Fibroblast of skin of left quadriceps (primary cell): ENCODE results near the gene MPRIP.

Source experiments
- DNase-seq, 2 experiments: peaks; one replicate each; pipeline ENCODE4 v3.0.0-alpha.2; 2013; ENCODE audit warnings: low read depth in 2 of 2

MPRIP gene

DNA sequence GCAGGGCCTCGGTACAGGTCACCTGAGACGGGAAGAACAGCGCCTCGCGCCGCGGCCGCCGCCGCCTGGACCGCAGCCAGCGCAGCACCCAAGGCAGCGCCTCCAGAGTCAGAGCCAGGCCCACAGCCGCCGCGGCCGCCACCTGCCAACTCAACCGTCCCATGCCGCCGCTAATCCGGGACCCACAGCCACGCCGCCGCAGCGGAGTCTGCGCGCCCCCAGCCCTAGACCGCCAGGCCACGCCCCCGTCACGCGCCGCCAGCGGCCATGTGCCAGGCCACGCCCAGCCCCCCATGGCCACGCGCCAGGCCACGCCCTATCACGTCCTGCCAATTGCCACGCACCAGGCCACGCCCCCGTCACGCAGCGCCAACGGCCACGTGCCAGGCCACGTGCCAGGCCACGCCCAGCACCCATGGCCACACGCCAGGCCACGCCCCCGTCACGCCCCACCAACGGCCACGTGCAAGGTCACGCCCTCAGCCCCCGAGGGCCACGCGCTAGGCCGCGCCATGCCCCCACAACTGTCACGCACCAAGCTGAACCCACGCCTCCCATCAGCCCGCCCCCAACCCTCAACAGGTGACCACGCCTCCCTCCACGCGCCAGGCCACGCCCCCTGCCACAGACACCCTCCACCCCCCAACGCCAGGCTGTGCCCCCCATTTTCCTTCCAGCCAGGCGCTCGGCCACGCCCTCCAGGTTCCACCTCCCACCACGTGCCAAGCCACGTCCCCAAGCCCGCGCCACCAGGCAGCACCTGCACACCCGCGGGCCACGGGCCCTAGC, 164.1 kb downstream of the MPRIP start, which contains the start of gene PLD6:
TSS of gene PLD6 (minus strand) at position 210 of the 789 bp plus-strand sequence. CDS start at position 163, 47 bp downstream.
- peak; percentile 17 to 22 for DNase-seq

DNA sequence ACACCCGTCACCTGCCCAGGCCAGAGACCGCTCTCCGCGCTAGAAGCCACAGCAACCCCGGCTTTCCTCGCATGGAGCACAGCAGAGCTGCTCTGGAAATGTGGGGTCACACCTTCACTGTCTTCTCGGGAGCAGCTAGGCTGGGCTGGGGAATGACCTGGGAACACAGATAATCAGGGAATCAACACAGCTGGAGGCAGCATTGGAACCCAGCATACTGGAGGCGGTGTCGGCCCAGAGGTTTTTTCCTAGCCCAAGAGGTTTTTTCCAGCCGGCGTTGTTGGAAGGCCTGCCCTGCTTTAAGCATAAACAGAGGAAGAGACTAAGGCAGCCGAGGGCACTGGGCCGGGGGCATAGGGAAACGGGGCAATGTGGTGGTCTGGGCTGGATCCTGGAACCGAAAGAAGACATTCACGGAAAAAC, 164.7 kb downstream of the MPRIP start:
- DNase-seq = no peak

DNA sequence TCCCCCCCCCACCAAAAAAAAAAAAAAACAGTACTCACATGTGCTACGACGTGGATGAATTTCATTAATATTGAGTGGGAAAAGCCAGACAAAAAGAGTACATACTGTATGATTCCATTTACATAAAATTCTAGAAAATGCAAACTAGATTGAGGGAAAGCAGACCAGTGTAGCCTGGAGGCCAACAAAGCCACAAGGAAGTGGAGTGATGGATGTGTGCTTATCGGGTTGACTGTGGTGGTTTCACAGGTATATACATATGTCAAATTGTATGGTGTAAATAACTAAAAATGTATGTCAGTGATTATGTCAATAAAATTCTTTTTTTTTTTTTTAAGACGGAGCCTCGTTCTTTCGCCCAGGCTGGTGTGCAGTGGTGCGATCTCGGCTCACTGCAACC, 165.7 kb downstream of the MPRIP start:
- DNase-seq = no peak

DNA sequence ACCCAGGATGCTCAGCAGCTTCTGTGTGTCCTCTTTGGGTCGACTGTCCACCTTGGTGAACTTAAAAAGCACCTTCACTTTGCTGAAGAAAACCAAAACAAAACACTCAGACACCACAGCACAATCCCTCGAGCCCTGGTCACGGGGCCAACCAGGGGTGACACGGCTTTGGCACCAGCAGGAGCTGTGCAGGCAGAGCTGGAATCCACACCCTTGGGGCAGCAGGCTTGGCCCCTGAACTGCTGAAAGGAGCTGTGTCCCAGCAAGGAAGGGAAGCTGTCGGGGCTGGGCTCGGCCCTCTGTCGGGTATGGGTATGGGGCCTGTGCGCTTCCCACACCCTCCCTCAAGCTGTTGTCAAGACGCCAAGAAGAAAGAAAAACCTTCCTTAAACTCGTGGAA, 171.5 kb downstream of the MPRIP start:
- DNase-seq = no peak

DNA sequence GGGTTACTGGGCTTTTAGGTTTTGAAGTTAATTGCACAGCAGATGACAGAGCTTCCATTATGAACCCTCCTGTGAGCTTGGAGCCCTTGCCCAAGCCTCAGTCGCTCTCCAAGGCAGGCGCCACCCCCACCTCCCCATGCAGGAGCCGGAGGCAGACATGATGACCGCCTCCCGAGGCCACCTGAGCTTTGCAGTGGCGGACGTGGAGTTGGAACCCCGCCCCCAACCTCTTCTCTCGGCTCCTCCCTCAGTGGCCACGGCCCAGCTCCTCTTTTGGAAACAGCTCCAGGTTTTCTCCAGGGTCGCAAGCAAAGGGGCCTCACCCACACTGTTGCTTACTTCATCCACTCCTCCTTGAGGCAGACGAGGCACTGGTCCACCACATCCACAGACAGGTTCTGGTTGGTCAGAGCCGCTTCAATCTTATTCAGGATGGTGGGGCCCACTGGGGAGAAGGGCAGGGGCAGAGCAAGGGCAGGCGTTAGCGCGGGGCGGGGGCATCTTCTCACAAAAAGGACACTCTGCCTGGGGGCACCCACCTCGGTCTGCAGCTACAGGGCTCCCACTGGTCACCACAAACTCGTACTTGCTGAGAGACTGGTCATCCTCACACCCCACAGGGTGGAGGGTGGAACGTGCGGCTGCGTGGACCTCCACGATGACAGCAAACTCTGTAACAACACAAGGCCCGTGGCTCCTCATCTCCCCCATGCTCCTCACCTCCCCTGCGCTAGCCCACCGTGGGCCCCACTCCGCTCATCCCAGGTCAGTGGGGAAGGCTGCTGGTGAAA, 172.6 kb downstream of the MPRIP start:
- DNase-seq = no peak

DNA sequence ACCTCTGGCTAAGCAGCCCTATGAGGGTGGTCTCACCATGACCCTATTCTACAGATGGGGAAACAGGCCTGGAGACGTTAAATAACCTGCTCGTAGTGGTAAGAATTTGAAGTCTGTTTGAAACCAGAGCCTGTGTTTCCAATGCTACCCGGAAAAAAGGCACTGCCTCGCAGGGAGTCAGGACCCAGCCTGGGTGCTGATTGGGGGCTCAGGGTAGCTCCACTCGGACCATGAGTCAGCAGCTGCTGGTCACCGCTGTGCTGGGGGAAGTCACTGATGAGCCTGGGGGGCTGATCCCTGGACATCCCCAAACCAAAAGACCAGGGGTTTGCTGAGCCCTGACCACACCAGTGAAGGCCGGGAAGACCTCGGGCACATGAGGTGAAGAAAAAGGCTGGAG, 173.3 kb downstream of the MPRIP start:
- DNase-seq = no peak

DNA sequence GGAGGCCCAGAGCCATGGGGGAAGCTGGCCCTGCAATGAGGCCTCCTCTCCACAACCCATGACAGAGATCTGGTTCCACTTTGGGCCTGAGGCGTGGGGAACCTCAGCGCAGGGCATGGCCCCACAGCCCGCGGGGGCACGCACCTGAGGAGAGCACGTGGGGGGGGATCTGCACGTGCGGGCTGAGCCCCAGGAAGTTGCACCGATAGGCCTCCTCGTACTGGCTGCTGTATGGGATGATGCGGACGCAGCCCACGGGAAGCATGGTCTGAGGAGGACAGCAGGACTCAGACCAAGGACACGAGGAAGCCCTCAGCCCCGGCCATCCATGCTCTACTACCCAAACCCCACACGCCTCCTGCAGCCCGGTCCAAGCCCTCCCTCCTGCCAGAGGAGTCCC, 174.0 kb downstream of the MPRIP start:
- no peak for DNase-seq

DNA sequence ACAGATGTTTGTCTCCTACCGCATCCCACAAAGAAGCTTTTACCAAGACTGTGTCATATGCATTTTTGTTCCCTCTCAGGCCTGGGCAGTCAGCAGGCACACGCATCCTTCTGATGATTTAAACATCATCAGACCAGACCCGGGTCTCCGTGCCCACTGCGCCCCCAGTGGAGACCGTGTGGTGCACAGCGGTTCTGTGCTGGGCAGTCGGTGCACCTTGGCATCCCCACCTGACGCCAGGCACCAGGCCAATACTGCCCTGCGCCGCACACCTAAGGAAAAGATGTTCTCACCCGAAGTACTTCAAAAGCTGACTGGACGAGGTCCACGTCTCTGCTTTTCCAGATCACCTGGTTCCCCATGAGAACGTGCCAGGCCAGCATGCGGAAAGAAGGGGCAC, 174.5 kb downstream of the MPRIP start:
- DNase-seq = no peak

DNA sequence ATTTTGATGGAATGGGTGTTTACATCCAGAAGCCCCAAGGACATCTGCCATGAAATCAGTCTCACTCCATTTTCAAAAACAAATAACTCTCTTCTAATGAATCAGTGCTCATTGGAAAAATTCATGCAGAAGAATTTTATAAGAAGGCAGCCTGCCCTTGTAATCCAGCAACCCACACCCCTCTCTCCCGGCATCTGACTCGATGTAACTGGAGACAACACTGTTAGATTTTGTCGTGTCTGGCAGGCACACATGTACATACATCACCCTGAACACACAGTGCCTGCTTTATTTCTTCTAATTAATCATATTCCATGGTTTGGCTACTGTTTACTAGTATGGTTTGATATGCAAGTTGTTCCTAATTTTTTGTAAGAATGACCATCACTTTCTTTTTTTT, 175.7 kb downstream of the MPRIP start:
- no peak for DNase-seq

DNA sequence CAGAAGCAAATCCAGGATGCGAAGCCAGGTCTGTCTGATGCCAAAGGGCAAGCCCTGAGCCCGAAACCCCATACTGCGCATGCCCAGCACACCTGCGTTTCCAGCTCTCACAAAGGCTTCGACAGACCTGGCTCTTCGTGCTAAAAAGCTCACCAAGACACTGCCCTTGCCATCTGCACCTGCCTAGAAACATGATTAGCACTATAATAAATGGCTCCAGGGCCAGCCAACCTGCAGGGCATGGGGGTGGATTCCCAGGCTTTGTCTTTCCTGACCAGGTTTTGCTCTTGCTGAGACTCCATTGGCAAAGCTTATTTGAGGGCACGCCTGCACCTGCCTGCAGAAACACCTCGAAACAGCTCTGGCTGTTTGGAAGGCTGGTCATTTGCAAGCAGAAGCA, 178.3 kb downstream of the MPRIP start:
- DNase-seq = no peak

DNA sequence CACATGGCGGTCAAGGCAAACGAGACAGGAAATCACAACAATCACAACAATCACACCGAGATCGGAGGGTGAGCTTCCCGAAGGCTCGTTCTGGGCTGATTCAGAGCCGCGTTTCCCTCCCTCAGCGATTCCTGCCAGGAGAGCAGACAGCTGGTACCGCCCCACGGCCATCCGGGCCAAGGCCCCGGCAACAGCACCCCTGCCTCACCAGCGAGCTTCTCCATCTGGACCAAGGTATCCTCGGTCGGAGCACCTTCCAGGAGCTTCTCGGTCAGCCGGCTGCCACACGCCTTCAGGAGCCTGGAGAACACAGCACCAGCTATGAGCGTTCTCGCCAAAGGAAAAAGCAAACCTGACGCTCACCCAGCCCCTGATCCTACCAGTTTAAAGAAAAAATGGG, 179.1 kb downstream of the MPRIP start:
- no peak for DNase-seq

DNA sequence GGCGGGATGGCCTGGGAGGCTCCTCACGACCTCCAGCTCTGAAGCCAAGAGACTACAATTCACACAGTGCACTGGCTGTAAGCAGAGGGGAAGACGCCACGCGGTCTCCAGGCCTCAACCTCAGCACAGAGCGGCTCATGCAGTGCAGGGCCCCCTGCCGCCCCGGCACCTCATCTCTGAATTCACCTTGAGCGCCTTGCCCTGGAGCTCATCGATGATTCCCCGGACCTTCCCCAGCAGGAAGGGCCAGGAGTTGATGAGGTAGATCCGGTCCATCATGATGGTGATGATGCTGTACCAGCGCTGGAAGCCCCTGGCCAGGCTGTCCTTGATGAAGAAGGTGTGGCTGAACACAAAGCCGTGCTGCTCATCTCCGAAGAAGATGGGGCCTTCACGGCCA, 181.5 kb downstream of the MPRIP start:
- no peak for DNase-seq

DNA sequence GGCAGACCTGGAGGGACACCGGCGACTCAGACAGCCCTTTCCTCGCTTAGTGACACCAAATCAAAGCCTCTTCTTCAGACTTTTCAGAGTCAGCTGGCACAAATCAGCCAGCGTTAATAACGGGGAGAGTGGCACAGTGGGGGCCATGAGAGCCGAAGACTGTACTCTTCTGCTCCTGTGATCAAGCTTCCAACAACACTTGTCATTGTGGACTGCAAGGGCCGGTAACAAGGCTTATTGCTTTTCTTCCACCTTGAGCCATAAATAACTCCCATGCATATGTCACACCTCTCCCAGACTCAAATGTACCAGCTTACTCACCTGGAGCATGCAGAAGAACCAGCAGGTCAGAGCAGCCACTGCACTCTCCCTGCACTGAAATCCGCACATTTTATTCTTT, 181.9 kb downstream of the MPRIP start:
- DNase-seq = no peak

DNA sequence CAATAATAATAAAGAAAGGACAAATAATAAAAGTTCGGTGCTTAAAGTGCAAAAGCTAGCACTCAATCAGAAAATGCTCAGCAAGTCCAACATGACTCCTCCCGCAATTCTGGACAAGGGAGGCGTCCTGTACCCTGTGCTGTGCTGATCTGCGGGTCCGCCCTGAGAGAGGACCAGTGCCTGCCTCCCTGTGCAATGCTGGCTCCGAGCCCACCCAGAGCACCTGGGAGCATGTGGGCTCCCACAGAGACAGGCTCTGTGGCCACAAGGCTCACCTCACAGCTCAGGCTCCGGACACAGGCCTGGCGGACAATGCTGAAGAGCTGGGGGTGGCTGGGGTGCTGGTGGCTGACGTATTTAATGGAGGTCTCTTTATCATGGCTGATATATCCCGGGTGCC, 183.6 kb downstream of the MPRIP start:
- DNase-seq = no peak

DNA sequence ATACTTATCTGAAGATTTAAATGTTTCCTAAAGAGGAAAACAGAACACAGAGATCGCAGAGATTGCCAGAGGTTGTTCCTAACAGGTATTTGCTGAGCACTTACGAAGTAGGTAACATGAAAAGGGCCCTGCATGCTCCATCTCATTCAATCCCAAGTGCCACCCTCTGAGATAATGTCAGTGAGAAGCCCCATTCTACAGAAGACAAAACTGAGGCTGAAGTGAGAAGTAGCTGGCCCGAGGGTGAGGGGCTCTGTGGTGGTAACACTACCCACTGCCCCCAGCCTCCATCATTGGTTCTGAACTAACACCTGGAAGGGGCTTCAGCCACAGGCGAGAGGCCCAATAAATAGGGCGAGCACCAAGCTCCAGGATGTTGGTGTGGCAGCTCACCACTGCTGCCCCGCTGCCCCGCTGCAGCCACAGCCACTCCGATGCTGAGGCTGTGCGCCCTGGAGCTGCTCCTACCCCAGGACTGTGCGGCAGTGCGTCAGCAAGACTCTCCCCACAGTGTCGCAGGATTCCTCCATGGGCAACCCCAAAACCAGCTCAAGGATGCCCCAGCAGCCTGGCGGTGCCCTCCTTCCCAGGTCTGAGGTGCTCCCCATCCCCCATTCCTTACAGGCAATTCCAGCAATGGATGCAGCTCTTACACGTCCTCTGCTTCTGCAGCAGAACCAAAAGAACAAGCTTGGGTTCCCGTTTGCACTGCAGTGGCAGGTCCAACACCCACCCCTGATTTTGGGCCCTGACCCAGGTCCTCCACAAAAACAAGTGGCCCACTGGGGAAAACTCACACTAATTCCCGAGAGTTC, 184.4 kb downstream of the MPRIP start:
- no peak for DNase-seq

DNA sequence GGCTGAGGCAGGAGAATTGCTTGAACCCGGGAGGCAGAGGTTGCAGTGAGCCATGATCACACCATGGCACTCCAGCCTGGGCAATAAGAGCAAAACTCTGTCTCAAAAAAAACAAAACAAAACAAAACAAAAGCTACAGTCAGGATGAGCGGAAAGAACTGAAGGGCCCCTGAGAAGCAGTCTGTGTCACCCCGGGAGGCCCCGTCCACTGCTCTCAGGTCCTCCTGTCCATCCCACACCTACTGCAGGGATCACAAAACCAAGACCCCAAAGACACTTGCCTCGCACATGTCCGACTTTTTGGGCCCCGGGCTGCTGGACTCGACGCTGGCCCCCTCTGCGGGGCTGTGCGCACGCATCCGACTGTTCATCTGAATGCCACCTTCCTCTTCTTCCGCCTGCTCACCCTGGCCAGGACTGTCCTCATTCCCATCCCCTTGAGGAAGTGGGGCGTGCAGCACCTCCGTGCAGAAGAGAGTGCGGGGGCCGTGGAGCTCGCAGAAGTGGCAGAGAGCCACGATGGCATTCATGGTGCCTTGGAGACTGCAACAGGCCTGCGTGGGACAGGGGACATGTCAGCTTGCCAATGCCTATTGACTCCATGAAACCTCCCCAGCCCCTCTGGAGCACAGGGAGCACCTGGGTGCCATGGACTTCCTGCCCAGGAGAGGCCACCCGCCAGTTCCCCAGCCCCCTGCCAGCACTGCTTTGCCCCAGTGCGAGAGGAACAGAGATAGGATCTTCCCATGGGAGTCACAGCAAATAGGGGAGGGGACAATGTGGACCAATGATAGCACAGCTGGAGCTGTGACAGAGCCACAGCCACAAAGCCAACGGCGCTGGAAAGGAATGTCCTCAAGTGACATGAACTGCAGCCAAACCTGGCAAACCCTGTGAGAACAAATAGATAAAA, 185.6 kb downstream of the MPRIP start:
- no peak for DNase-seq

DNA sequence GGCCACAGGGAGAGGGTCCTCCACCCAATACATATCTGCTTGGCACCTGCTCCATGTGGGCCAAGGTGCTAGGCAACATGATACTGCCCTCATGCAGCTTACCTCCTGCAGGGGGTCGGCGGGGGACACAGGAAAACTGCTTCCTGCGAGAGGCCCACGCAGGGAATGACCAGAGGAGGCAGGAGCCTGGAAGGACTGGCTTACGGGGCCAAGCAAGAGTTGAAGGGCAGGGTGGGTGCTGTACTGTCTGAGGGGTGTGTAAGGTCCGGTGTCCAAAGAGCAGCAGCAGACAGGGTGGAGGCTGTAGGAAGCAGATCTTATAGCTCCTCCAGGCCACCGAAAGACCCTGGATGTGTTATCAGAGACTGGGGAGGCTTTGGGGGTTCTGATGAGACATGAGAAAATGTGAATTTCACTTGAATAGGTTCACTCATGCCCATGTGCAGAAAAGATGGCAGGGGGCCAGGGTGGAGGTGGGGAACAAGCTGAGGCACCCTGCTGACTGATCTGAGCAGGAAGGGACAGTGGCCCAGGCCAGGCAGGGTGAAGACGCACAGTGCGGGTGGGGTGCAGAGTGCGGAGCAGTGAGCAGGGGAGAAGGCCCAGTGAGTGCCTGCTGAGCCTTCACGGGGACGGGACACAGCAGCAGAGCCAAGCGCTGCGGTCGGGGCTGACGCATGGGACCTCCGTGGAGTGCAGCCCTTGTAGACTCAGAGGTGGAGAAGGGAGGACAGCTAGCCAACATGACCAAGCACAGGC, 186.4 kb downstream of the MPRIP start:
- DNase-seq = no peak

DNA sequence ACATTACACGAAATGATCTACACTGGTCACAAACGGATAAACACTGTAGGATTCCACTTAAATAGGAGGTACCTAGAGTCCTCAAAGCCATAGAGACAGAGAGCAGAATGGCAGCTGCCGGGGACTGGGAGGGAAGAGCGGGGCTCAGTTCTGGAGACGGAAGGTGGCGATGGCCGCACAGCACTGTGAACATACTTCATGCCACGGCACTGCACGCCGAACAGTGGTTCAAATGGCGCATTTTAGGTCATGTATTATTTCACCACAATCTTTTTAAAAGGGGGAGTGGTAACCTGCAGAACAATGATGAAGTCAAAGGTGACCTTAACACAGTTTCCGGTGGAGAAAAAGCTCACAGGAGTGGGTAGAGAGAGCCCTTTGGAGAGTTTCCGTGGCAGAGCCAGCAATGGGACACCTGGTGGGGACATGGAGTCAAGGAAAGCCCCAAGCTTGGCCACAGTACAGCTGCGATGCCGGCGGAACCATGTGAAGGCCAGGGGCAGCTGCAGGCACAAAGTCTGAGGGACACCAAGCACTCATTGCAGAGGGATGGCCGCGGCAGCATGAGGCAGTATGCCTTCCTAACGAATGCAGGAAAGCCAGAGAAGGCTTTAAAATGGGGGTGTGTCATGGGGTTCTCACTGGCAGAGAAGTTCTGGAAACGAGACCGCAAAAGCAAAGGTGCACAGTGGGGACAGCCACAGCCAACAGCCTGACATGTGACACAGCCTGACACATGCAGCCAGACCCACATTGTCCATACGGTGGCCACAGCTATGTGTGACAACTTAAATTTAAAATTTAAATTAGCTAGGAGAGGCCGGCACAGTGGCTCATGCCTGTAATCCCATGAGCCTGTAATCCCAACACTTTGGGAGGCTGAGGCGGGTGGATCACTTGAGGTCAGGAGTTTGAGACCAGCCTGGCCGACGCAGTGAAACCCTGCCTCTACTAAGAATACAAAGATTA, 187.4 kb downstream of the MPRIP start:
- DNase-seq = no peak

DNA sequence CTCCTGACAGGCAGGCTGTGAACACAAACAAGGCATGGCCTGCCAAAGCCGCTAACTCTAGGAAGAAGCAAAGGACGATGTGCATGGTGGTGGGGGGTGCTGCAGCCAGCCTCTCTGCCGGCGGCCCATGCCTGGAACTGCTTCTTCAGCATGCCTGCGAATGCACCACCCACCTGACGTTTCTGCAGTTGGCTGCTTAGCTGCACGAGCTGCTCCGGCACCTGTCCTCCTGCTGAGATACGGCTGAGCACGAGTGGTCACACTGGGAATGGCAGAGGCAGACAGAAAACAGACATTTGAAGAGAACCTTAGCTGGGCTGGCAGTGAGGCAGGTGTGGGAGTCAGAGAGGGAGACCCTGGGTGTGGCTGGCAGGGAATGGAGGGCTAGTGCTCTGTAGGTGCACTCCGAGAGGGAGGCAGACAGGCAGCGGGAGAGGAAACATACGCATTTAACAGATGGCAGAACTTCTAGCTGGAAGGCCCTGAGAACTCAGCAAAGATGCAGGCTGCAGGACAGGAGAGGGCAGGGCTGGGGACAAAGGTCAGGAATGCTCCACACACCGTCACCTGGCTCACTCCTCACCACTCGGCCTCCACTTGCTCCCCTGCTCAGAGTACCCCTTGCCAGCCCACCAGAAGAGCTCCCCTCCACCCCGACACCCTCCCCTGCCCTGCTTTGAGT, 189.5 kb downstream of the MPRIP start:
- DNase-seq = no peak
